Body of pancreas (tissue), 4 donors: ENCODE results near the gene RNLS.

Source experiments
- CTCF ChIP-seq, 7 experiments: fragments of 450-650 bp in 4 of 7; fragments of 200-600 bp in 3 of 7; sonication (generic) in 3 of 7; IDR thresholded peaks; one replicate each; pipeline ENCODE4 v1.5.1; 2016 to 2019; ENCODE audit warnings: antibody characterized with exemption in 7 of 7
- POLR2A ChIP-seq, 3 donors: fragments of 450-650 bp; IDR thresholded peaks; one replicate each; pipeline ENCODE4 v1.6.1; 2016; ENCODE audit warnings: antibody characterized with exemption in 3 of 3, mild to moderate bottlenecking in 2 of 3

- no peak for TF ChIP-seq POLR2A (IDR thresholded peaks at IDR 0.05)
- no peak for TF ChIP-seq CTCF (IDR thresholded peaks at IDR 0.05)
Observed at GRCh38 chr10:88471899-88472298, 111.2 kb downstream of the RNLS start.
